CMK (cell line): ENCODE data around the gene ARX.

Source experiments
- DNase-seq: peaks from one replicate; pipeline ENCODE4 v3.0.0-alpha.2; 2010; ENCODE audit warnings: low read depth

Gene ARX

GRCh38 chrX:25001808-25002660, 13.7 kb downstream of the ARX start:
- no peak for DNase-seq

- DNase-seq, result no peak
Observed at GRCh38 chrX:24999511-24999910, 16.3 kb downstream of the ARX start.

GRCh38 chrX:24996096-24996709, 19.6 kb downstream of the ARX start:
- DNase-seq, result no peak

GRCh38 chrX:24993879-24994278, 21.9 kb downstream of the ARX start:
- DNase-seq, result no peak

- DNase-seq, result no peak
Observed at GRCh38 chrX:24990535-24990934, 25.2 kb downstream of the ARX start.

GRCh38 chrX:24988314-24988713, 27.5 kb downstream of the ARX start:
- DNase-seq, result no peak

GRCh38 chrX:24987731-24988130, 28.0 kb downstream of the ARX start:
- DNase-seq, result no peak

GRCh38 chrX:24985120-24985519, 30.6 kb downstream of the ARX start:
- DNase-seq, result no peak

GRCh38 chrX:24983931-24984330, 31.8 kb downstream of the ARX start:
- DNase-seq, result no peak

GRCh38 chrX:24982306-24982965, 33.3 kb downstream of the ARX start:
- DNase-seq, result no peak

GRCh38 chrX:24981030-24981429, 34.7 kb downstream of the ARX start:
- DNase-seq, result no peak

GRCh38 chrX:24979081-24979480, 36.7 kb downstream of the ARX start:
- DNase-seq, result no peak

GRCh38 chrX:24969812-24970211, 46.0 kb downstream of the ARX start:
- no peak for DNase-seq

GRCh38 chrX:24965372-24965771, 50.4 kb downstream of the ARX start:
- no peak for DNase-seq

- no peak for DNase-seq
Observed at GRCh38 chrX:24963823-24964222, 51.9 kb downstream of the ARX start.

- DNase-seq, result no peak
Observed at GRCh38 chrX:24961809-24962208, 54.0 kb downstream of the ARX start.

GRCh38 chrX:24956828-24957227, 58.9 kb downstream of the ARX start:
- no peak for DNase-seq

GRCh38 chrX:24955372-24955930, 60.3 kb downstream of the ARX start:
- no peak for DNase-seq

- no peak for DNase-seq
Observed at GRCh38 chrX:24954732-24955131, 61.0 kb downstream of the ARX start.
